Renal pelvis (tissue), 4 donors: ENCODE data around the gene MPV17L. TPM values are rescaled to one million over a fixed set of nuclear protein-coding genes. Genes with fewer than 3 reads are reported as not detected.
"Not testable (repeated sequence)": the region's sequence is repeated elsewhere in the genome, so short reads cannot be mapped to it uniquely, and the experiment has no call there.

ENCODE experiments used
- DNase-seq: peaks from one replicate; pipeline ENCODE4 v3.0.0-alpha.2; 2013
- polyA plus RNA-seq, 3 donors: library from polyadenylated mRNA; unstranded; fragments of 120-200 nt; gene quantifications; one replicate each; pipeline ENCODE4 v1.2.1, GENCODE V29; 2013; ENCODE audit not compliant: insufficient read length in 3 of 3

Gene MPV17L
- polyA plus RNA-seq, 3 donors, result 7.7 to 13.8 (median 13.4) TPM

- no peak for DNase-seq
These were observed 7.9 kb downstream of the MPV17L start for GRCh38 chr16:15403392-15403995.

- not testable (repeated sequence) for DNase-seq
These were observed 8.5 kb downstream of the MPV17L start for GRCh38 chr16:15404091-15404490.

GRCh38 chr16:15404792-15405191, 9.2 kb downstream of the MPV17L start:
- DNase-seq, result no peak

- DNase-seq, result not testable (repeated sequence)
These were observed 12.2 kb downstream of the MPV17L start for GRCh38 chr16:15407756-15408155.

DNA sequence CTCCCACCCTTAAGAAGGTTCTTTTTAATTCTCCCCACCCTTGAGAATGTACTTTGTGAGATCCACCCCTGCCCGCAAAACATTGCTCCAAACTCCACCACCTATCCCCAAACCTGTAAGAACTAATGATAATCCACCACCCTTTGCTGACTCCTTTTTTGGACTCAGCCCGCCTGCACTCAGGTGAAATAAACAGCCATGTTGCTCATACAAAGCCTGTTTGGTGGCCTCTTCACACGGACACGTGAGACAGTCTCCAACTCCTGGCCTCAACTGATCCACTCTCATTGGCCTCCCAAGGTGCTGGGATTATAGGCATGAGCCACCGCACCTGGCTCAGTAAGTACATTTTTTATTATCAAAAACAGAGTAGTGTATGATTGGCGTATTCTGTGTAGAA, 13.9 kb downstream of the MPV17L start:
- not testable (repeated sequence) for DNase-seq

DNA sequence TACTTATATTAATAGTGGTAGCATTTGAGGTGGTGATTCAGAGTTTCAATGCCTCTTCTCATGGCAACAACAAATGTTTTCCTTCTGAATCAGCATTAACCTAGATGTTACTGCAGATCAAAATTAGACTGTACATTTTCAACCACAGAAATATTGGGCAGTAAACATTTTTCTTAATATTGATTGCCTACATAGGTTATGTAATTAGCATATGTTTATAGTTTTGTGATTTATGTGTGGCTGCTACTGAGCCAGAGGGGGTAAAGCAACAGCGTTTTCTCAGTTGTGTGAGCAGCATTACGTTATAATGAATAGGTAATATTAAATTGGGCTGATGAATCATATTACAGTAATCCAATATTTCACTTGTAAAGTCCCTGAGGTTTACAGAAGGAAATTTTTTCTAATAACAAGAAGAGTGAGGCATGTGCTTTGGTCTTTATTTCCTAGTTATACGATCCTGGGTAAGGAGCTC, 20.0 kb downstream of the MPV17L start:
- no peak for DNase-seq

DNA sequence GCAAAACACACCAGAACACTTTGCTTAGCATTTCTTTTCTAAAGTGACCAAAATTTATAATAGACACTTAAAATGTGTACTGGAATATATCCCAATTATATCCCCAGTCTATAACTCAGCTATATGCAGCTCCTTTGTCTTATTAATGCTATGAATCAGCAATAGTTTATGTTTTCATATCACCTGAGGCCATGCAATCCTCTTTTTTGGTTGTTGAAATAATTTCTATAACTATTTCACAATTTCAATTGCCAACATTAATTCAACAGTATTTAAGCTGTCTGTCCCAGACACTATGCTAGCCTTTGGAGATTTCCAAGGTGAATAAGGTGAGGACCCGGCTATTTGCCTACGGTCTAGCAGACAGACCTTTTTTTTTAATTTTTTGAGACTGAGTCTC, 21.6 kb downstream of the MPV17L start:
- no peak for DNase-seq

- DNase-seq, result no peak
These were observed 22.7 kb downstream of the MPV17L start for GRCh38 chr16:15418206-15418605.

GRCh38 chr16:15421696-15422095, 26.1 kb downstream of the MPV17L start:
- DNase-seq, result not testable (repeated sequence)

- no peak for DNase-seq
These were observed 26.7 kb downstream of the MPV17L start for GRCh38 chr16:15422222-15422621.

- DNase-seq, result no peak
These were observed 30.3 kb downstream of the MPV17L start for GRCh38 chr16:15425861-15426260.

DNA sequence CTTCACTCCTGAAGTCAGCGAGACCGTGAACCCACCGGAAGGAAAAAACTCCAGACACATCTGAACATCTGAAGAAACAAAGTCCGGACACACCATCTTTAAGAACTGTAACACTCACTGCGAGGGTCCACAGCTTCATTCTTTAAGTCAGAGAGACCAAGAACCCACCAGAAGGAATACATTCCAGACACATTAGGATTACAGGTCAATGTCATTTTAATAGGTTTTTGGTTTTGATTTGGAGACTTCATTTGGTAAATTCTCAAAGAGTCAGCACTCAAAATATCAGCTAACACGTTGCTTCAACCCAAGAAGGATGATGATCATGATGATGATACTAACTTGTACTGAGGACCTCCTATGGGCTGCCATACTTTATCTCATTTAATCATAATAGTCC, 31.2 kb downstream of the MPV17L start:
- no peak for DNase-seq

DNA sequence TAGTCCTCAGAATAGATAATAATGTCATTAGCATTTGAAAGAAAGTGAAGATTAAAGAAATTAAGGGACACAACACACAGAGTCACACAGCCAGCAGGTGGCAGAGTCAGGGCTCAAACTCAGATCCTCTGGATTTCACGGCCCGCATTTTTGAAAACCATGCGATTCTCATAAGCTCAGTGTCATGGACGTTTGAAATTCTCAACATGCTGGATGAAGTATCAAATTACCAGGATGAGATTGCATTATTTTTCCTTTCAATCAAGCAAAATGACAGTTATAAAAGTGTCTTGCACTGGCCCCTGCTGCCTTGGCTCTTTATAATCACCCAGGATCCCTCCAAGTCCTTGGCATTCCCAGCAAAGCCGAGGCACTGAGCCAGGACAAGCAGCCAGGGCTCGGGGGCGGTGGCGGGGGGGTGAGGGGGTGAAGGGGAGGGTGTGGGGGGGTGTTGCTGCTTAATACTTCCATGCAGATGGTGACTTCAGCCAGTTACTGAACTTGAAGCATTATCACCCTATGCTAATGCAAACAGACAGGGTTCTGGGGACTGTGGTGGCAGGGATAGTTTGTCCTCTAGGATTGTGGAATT, 32.2 kb downstream of the MPV17L start:
- DNase-seq, result peak; percentile 65

DNA sequence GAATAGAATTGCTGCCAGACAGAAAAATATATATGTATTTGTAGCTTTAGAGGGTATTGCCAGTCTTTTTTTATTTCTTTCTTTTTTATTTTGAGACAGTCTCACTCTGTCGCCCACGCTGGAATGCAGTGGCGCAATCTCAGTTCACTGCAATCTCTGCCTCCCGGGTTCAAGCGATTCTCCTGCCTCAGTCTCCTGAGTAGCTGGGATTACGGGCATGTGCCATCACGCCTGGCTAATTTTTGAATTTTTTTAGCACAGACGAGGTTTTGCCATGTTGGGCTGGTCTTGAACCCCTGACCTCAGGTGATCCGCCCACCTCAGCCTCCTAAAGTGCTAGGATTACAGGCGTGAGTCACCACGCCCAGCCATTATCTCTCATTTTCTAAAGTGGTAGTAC, 35.3 kb downstream of the MPV17L start:
- DNase-seq, result not testable (repeated sequence)

DNA sequence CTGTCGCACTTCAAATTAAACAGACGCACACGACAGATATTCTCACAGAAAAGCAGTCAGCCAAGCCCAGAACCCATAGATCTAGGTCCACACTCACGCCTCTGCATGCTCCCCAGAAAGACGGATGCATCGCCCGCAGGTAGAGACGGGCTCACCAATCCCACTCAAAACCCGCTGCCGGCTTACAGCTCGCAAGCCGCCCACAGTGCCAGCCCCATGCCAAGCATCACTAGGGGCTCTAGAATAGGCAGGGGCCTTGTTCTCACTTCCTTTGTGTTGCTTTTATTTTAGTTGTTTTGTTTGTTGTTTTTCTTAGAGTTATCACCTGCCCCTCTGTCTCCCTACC, 38.5 kb downstream of the MPV17L start:
- no peak for DNase-seq

DNA sequence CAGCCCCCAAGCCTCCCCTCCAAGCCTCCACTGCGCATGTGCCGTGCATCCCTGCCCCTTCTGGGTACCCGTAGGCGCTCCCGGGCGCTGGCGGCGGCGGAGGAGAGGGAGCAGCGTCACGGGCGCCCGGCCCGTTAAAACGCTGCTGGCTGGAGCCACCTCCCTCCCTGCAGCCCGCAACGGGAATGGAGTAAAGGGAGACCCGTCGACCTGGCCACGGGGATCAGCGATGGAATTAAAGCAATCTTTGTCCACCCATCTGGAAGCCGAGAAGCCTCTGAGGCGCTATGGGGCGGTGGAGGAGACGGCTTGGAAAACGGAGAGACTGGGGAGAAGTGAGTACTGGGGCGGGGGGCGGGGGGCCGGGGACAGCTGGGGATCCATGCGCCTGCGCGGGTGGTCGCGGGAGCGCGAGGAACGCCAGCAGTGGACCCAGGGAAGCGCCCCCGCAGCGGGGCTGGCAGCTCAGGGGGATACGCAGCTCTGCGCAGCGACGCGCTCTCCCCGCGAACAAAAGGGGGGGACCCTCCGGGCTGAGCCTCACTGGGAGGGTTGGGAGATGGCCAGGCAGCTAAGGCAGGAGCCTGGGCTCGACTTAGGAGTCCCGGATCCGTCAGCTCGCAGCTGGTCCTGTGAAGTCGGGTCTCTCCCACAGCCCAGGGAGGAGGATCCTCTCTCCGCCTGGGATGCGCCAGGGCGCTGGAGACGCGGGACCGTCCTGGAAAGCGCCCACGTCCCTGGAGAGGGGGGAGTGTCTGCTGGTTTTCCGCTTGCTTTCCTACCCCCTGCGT, 39.1 kb downstream of the MPV17L start, which contains the start of gene BMERB1:
TSS of gene BMERB1 (plus strand) at position 164 of the 791 bp plus-strand sequence. CDS start at position 230, 66 bp downstream.
- peak; percentile 82 for DNase-seq

DNA sequence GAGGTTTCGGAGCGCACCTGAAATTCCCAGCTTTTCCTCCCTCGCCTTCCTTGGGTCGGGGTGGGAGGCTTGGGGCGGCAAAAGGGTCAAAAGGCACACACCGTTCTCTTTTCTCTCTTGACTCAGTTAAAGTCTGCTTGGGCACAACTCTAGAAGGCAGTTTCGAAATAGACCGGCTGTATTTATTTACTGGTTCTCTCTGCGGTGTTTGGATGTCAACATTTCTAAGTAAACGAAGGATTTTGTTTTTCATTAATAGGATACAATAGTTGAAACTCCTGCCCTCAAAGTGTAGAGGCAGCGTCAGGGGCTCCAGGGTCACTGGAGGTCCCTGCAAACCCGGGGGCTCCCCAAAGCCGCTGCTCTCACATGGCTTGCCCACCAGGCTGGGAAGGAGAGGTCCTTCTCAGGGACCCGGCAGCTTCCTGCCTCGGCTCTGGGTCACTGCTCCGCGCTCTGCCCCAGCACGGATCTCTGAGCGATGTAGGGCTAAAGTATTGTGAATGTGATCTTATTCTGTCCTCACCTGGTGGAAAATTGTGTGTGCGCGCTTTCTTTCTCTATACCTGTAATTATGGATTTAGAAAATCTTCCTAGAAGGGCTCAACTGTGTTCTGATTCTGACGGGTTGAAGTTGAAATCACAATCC, 39.8 kb downstream of the MPV17L start:
- DNase-seq, result no peak

- no peak for DNase-seq
These were observed 43.5 kb downstream of the MPV17L start for GRCh38 chr16:15439102-15439501.

- DNase-seq, result no peak
These were observed 44.0 kb downstream of the MPV17L start for GRCh38 chr16:15439521-15439920.

- DNase-seq, result no peak
These were observed 45.3 kb downstream of the MPV17L start for GRCh38 chr16:15440852-15441251.

DNA sequence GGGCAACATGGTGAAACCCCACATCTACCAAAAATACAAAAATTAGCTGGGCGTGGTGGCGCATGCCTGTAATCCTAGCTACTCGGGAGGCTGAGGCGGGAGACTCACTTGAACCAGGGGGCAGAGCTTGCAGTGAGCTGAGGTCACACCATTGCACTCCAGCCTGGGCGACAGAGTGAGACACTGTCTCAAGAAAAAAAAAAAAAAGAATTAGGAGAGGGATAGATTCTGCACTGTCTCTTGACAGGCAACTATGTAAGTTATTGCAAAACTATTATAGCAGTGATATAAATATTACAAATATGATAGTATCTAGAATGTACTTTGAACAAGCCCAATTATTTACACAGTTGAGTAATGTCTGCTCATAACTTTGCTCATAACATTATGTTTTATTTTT, 46.6 kb downstream of the MPV17L start:
- DNase-seq, result not testable (repeated sequence)

- no peak for DNase-seq
These were observed 48.2 kb downstream of the MPV17L start for GRCh38 chr16:15443753-15444152.

- no peak for DNase-seq
These were observed 48.7 kb downstream of the MPV17L start for GRCh38 chr16:15444264-15444663.
